ENCODE data around the gene NCAM1. TPM values are rescaled to one million over a fixed set of nuclear protein-coding genes. Genes with fewer than 3 reads are reported as not detected.

NCAM1 gene
- total RNA-seq, 6 donors from 2014 or later, result 1.4 to 15.3 (median 2.5) TPM

DNA sequence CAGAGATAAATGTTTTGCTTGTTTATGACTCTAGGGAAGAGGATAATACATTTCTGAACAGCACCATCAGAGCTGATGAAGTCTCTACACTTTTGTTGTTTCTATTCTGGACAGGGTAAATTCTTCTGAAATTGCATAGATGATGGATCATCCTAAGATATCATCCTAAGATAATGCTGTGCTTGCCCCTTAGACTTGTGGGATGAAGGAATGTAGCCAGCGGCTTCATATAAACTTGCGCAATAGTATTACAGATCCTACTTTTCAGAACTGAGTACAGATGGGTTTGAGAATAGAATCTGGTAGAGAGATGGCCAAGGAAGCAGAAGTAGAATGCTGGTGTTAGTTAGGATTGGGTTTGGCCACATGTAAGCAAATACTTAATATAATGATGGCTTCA, 61.0 kb downstream of the NCAM1 start:
- TF ChIP-seq, protein P1, sequence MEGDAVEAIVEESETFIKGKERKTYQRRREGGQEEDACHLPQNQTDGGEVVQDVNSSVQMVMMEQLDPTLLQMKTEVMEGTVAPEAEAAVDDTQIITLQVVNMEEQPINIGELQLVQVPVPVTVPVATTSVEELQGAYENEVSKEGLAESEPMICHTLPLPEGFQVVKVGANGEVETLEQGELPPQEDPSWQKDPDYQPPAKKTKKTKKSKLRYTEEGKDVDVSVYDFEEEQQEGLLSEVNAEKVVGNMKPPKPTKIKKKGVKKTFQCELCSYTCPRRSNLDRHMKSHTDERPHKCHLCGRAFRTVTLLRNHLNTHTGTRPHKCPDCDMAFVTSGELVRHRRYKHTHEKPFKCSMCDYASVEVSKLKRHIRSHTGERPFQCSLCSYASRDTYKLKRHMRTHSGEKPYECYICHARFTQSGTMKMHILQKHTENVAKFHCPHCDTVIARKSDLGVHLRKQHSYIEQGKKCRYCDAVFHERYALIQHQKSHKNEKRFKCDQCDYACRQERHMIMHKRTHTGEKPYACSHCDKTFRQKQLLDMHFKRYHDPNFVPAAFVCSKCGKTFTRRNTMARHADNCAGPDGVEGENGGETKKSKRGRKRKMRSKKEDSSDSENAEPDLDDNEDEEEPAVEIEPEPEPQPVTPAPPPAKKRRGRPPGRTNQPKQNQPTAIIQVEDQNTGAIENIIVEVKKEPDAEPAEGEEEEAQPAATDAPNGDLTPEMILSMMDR (IDR thresholded peaks at IDR 0.05), result no peak
- TF ChIP-seq POLR2A (IDR thresholded peaks at IDR 0.05), result no peak
- TF ChIP-seq POLR2AphosphoS5 (IDR thresholded peaks at IDR 0.05), result no peak
- no peak for TF ChIP-seq EP300 (IDR thresholded peaks at IDR 0.05)
- H3K27ac ChIP-seq, result no peak overlapping the region
- WGBS, 2 donors, result 87 to 88% methylated on average over 2 of the region's 2 CpGs
- no peaks in the 10 kb centered on the region for H3K4me1 ChIP-seq
- no peak for DNase-seq
- H3K9me3 ChIP-seq, result no peaks in the 10 kb centered on the region
- no peak overlapping the region for H3K4me3 ChIP-seq
- no peaks in the 10 kb centered on the region for H3K36me3 ChIP-seq
- H3K27me3 ChIP-seq, result no peaks in the 10 kb centered on the region
- peak in 1 of 2 donors; percentile 67 for ATAC-seq (ENCODE audit: low FRiP score in 2 of 2)

DNA sequence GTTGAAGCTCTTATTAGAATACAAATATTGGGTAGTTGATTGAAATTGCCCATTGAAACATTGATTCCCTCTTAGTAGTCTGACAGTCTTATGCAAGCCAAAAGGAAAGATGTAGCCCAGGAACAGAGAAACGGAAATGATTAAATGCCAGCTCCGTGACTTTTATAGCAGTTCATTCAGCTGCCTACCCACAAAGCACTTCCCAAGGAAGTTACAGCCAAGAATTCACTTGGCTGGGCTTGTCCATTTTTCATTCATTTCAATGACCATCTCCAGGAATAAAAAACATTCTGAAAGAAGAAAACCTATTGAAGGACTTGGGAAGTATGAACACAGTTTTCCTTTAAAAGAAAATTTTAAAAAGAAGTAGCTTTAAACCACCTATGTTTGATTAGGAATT, 62.0 kb downstream of the NCAM1 start:
- Histone ChIP-seq H3K36me3 (no peaks in the 10 kb centered on the region), H3K27ac (no peak overlapping the region), H3K4me1 (no peaks in the 10 kb centered on the region), H3K27me3 (no peaks in the 10 kb centered on the region), H3K4me3 (no peak overlapping the region), H3K9me3 (no peaks in the 10 kb centered on the region)
- no peak for ATAC-seq (ENCODE audit: low FRiP score in 2 of 2)
- DNase-seq, result no peak
- WGBS, 2 donors, result 31 to 46% methylated on average over 2 of the region's 2 CpGs
- TF ChIP-seq, protein P1 (IDR thresholded peaks at IDR 0.05), result no peak
- TF ChIP-seq POLR2AphosphoS5 (IDR thresholded peaks at IDR 0.05) (no peak), POLR2A (IDR thresholded peaks at IDR 0.05) (no peak), EP300 (IDR thresholded peaks at IDR 0.05) (no peak)

GRCh38 chr11:113023986-113024385, 62.8 kb downstream of the NCAM1 start:
- no peak for ATAC-seq (ENCODE audit: low FRiP score in 2 of 2)
- H3K4me3 ChIP-seq, result no peak overlapping the region
- H3K27ac ChIP-seq, result no peak overlapping the region
- no peak for TF ChIP-seq POLR2A (IDR thresholded peaks at IDR 0.05)
- TF ChIP-seq POLR2AphosphoS5 (IDR thresholded peaks at IDR 0.05), result no peak
- TF ChIP-seq, protein P1 (IDR thresholded peaks at IDR 0.05), result no peak
- TF ChIP-seq EP300 (IDR thresholded peaks at IDR 0.05), result no peak
- 89 to 93% methylated on average over 4 of the region's 4 CpGs for WGBS, 2 donors
- H3K36me3 ChIP-seq, result no peaks in the 10 kb centered on the region
- no peaks in the 10 kb centered on the region for H3K27me3 ChIP-seq
- no peaks in the 10 kb centered on the region for H3K4me1 ChIP-seq
- no peak for DNase-seq
- no peaks in the 10 kb centered on the region for H3K9me3 ChIP-seq

DNA sequence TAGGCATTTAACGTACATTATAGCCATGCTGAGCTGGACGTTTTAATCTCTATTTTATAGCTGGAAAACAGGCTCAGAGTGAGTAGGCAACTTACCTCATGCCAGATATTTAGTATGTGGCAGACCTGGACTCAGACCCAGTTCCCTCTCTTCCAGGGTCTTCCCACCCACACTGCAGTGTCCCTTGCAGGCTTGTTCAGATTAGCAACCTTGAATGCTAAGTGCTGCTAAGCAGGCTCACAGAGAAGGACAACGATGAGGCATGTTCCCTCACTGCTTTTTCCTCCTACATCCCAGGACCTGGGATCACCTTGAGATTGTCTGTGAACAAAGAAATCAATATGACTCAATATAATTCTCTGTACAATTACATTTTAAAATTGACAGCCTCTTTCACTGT, 65.6 kb downstream of the NCAM1 start:
- H3K4me3 ChIP-seq, result no peak overlapping the region
- no peak overlapping the region for H3K27ac ChIP-seq
- DNase-seq, result no peak
- no peaks in the 10 kb centered on the region for H3K36me3 ChIP-seq
- no peaks in the 10 kb centered on the region for H3K4me1 ChIP-seq
- no peaks in the 10 kb centered on the region for H3K9me3 ChIP-seq
- ATAC-seq (ENCODE audit: low FRiP score in 2 of 2), result no peak
- 69 to 74% methylated on average over 3 of the region's 3 CpGs for WGBS, 2 donors
- H3K27me3 ChIP-seq, result no peaks in the 10 kb centered on the region
- TF ChIP-seq, protein P1 (IDR thresholded peaks at IDR 0.05), result no peak
- TF ChIP-seq EP300 (IDR thresholded peaks at IDR 0.05) (no peak), POLR2A (IDR thresholded peaks at IDR 0.05) (no peak), POLR2AphosphoS5 (IDR thresholded peaks at IDR 0.05) (no peak)

DNA sequence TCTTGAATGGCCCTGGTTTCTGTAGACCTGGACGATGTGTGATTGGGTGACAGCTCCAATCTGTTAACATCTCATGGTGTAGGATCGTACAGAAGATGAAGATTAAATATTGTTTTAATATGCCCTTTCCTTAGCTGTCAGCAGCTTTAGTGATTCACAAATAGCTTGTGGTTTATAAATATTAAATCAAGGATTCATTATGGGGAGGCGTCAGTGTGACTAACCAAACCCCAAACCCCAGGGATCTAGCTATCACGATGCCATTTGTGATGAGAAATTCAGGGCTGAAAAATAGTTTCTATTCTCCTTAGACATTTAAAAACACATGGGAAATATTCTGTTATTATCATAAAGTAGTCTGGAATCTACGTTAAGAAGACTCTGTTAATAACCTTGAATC, 73.4 kb downstream of the NCAM1 start:
- Histone ChIP-seq H3K27me3 (no peaks in the 10 kb centered on the region), H3K27ac (no peak overlapping the region), H3K9me3 (no peaks in the 10 kb centered on the region), H3K36me3 (no peaks in the 10 kb centered on the region), H3K4me3 (no peak overlapping the region), H3K4me1 (no peaks in the 10 kb centered on the region)
- TF ChIP-seq, protein P1 (IDR thresholded peaks at IDR 0.05), result no peak
- TF ChIP-seq POLR2AphosphoS5 (IDR thresholded peaks at IDR 0.05) (no peak), EP300 (IDR thresholded peaks at IDR 0.05) (no peak), POLR2A (IDR thresholded peaks at IDR 0.05) (no peak)
- ATAC-seq (ENCODE audit: low FRiP score in 2 of 2) (peak in 1 of 2 donors; percentile 28), DNase-seq (no peak)
- WGBS, 2 donors, result 86 to 92% methylated on average over 5 of the region's 5 CpGs

All from upper lobe of left lung (tissue), 6 donors.